ENCODE data around the gene KLRF1. TPM values are rescaled to one million over a fixed set of nuclear protein-coding genes. Genes with fewer than 3 reads are reported as not detected.

Gene KLRF1
- total RNA-seq, 4 donors from 2014 or later: 0.27 TPM; not detected in 3

Other genes with a start within 250 kb of the KLRF1 start
- under 1 TPM in 3 of 4 donors, not detected in 1; 0.22 to 0.63 (median 0.42) TPM for gene KLRB1, start 219.6 kb upstream of the KLRF1 start, total RNA-seq
- gene CLEC2D, start 157.8 kb upstream of the KLRF1 start, total RNA-seq: 1 to 10 TPM; 1.6 to 7.8 (median 2.5) TPM
- not detected for gene CLECL1, start 94.4 kb upstream of the KLRF1 start, total RNA-seq
- gene CD69, start 66.6 kb upstream of the KLRF1 start, total RNA-seq: 1 to 10 TPM in 3 of 4 donors, under 1 TPM in 1; 0.61 to 4.0 (median 1.9) TPM
- 10 to 100 TPM; 52.3 to 90.6 (median 81.9) TPM for gene CLEC2B, start 41.9 kb downstream of the KLRF1 start, total RNA-seq
- not detected for gene KLRF2, start 54.0 kb downstream of the KLRF1 start, total RNA-seq
- 10 to 100 TPM; 60.8 to 80.5 (median 68.4) TPM for gene CLEC2A, start 104.9 kb downstream of the KLRF1 start, total RNA-seq
- gene CLEC12A, start 143.9 kb downstream of the KLRF1 start, total RNA-seq: under 1 TPM in 3 of 4 donors, not detected in 1; 0.19 to 0.64 (median 0.51) TPM
- not detected for gene CLEC1B, start 171.6 kb downstream of the KLRF1 start, total RNA-seq
- gene CLEC12B, start 183.1 kb downstream of the KLRF1 start, total RNA-seq: 1 to 10 TPM in 1 of 4 donors, under 1 TPM in 3; 0.42 to 2.4 (median 0.65) TPM
- not detected for gene CLEC9A, start 203.2 kb downstream of the KLRF1 start, total RNA-seq

Data from lower leg skin (tissue), 4 donors.